ENCODE results near the gene CSK.

CSK gene

DNA sequence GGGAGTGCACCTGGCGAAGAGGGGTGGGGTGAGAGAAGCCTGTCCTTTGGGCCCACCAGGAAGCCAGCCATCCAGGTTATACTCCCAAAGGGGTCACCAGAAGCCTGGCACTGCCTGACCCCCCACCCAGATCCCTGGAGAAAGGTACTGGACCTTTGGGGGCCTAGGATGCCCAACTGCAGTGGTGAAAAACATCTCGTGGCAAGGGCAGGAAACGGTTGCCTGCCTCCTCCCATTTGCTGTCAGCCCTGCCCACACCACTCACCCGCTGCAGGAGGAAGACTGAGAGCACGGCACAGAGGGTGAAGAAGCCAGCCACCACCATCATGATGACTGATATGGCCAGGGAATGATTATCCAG lies 63.3 kb downstream of the CSK start:
- peak; percentile 37 for DNase-seq

DNA sequence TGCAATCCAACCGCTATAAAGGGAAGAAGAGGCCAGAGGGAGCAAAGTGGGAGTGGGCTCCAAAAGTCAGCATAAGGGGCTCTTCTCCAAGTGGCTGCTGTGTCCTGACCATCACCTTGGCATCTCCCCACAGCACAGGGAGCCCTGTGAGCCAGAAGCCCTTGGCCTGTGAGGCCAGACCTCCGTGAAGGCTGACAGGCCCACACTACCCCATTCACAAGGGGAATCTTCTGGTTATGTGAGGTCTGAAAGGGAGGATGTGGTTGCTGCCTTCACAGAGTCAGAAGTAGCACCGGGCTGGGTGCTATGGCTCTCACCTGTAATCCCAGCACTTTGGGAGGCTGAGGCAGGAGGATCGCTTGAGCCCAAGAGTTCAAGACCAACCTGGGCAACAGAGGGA lies 63.7 kb downstream of the CSK start:
- no peak for DNase-seq

DNA sequence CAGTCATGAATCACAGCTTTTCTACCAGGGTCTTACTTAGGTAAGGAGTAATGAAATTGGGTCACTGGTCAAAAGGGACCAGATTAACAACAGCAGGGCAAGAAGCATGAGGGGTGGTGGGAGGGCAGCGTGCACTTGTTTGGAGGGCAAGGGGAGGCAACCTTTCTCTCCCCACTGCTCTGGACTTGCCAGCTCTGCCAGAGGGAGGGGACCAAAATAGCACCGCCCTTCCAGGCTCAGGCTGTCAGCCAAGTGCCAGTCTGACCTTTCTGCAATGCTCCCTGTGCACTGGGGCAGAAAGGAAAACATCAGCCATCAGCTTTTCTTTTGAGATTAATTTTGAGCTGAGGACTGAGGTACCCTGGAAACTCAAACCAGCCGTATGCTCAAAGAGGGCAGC lies 65.6 kb downstream of the CSK start:
- no peak for DNase-seq

DNA sequence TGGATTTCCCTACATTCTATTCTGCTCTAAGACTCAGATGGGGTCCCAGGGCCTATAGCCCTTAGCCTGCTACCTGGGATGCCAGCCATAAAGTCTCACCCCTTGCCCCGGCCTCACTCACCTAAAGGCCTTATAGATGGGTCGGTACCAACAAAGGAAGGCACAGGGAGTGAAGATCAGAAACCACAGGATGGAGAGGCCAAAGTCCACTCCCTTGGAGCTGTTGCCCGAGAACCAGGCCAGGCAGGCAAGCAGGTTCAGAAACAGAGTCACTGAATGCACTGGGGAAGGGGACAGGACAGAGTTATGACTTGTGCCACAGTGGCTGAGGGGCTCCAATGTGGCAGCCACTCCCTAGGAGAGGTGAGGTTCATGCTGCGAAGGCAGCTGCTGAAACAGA lies 68.5 kb downstream of the CSK start:
- no peak for DNase-seq

DNA sequence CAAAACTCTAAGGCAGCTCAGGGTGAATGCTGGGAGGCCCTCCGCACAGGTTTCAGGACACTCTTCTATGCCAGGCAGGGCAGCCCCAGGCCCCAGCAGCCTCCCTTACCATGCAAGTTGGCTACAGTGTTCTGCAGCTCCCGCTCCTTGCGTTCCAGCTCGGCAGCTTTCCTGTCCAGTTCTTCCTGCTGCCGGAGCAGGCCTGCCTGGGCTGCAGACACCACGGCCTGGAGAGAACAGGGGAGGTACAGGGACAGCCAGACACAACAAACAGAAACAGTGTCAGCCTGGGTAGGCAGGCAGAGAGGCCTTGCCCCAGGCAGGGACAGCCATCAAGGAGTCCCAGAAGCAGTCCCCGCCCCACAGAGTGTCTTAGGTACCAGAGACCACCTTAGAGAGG lies 70.1 kb downstream of the CSK start:
- no peak for DNase-seq

All from CD4-positive, alpha-beta T cell treated with Interferon gamma for 1 hour (primary cell).